Measurements from ENCODE around the gene PHEX.

- TF ChIP-seq CTCF (IDR thresholded peaks at IDR 0.05) (no peak), POLR2A (IDR thresholded peaks at IDR 0.05) (no peak)
Observed at GRCh38 chrX:22041907-22042530, 9.9 kb downstream of the PHEX start.

Data from body of pancreas (tissue), 4 donors.